PC-3 (cell line): Measurements from ENCODE around the gene TMX2.

Experiments used
- EZH2 ChIP-seq: fragments of 300-600 bp; sonication (generic); IDR thresholded peaks from one replicate; pipeline ENCODE4 v1.6.1; 2017; ENCODE audit warnings: antibody characterized with exemption, mild to moderate bottlenecking, low read length; ENCODE audit not compliant: unreplicated experiment
- EZH2phosphoT487 ChIP-seq: fragments of 300-600 bp; sonication (generic); IDR thresholded peaks from 2 replicates; pipeline ENCODE4 v1.6.1; 2018; ENCODE audit warnings: mild to moderate bottlenecking, antibody characterized with exemption, low read length, borderline replicate concordance
- TF ChIP-seq, protein P1 (sequence below): fragments of 300-600 bp; sonication (generic); conservative IDR thresholded peaks from 2 replicates; pipeline ENCODE4 v1.5.1; 2017; ENCODE audit warnings: antibody characterized with exemption, low read depth, mild to moderate bottlenecking, low read length

DNA sequence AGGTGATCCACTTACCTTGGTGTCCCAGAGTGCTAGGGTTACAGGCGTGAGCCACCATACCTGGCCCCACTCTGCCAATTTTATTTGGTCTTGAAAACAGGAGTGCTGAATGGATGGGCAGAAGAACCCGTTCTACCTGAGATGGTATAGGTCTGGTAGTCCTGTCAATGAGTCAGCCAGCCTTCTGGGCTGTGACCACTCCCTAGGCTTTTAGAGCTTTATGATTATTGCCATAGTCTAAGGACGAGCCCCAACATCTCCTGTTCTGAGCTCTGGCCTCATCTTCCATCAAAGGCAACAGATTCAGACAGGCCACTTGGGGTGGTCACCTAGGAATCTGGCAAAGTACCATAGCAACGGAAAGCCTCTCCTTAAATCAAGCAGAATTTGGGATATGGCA lies 33.0 kb upstream of the TMX2 start:
- TF ChIP-seq, protein P1, sequence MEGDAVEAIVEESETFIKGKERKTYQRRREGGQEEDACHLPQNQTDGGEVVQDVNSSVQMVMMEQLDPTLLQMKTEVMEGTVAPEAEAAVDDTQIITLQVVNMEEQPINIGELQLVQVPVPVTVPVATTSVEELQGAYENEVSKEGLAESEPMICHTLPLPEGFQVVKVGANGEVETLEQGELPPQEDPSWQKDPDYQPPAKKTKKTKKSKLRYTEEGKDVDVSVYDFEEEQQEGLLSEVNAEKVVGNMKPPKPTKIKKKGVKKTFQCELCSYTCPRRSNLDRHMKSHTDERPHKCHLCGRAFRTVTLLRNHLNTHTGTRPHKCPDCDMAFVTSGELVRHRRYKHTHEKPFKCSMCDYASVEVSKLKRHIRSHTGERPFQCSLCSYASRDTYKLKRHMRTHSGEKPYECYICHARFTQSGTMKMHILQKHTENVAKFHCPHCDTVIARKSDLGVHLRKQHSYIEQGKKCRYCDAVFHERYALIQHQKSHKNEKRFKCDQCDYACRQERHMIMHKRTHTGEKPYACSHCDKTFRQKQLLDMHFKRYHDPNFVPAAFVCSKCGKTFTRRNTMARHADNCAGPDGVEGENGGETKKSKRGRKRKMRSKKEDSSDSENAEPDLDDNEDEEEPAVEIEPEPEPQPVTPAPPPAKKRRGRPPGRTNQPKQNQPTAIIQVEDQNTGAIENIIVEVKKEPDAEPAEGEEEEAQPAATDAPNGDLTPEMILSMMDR, result no peak
- TF ChIP-seq EZH2 (no peak), EZH2phosphoT487 (no peak)
